H1 (cell line): ENCODE results near the gene SETX. TPM values are rescaled to one million over a fixed set of nuclear protein-coding genes. Genes with fewer than 3 reads are reported as not detected.

Source experiments
- CBX5 ChIP-seq: fragments of 300-800, 300-1000 bp; sonication (generic); IDR thresholded peaks from 2 replicates; pipeline ENCODE4 v1.7.1; 2016; ENCODE audit warnings: antibody characterized with exemption, low read length, low read depth
- CHD1 ChIP-seq: IDR thresholded peaks from 2 replicates; pipeline ENCODE4 v1.6.1; 2012; ENCODE audit warnings: low read depth, low read length, improper control_type of control experiment
- CTBP2 ChIP-seq: IDR thresholded peaks from 2 replicates; pipeline ENCODE4 v1.7.0; 2011; ENCODE audit warnings: borderline replicate concordance, mild to moderate bottlenecking, moderate library complexity, mixed read lengths, low read length; ENCODE audit not compliant: insufficient read depth, insufficient read length
- E2F6 ChIP-seq: IDR thresholded peaks from 2 replicates; pipeline ENCODE4 v1.6.1; 2012; ENCODE audit warnings: inconsistent platforms
- JUND ChIP-seq: IDR thresholded peaks from 2 replicates; pipeline ENCODE4 v1.6.1; 2011; ENCODE audit warnings: mild to moderate bottlenecking, improper control_type of control experiment, low read length
- SIRT6 ChIP-seq: IDR thresholded peaks from one replicate; pipeline ENCODE4 v1.7.1; 2012; ENCODE audit warnings: low read length, inconsistent platforms
- USF2 ChIP-seq: IDR thresholded peaks from 2 replicates; pipeline ENCODE4 v1.6.1; 2011; ENCODE audit warnings: low read length, improper control_type of control experiment
- polyA plus RNA-seq, 7 experiments: library from polyadenylated mRNA; depleted of rRNA in 3 of 7; stranded (reverse) in 5 of 7; unstranded in 2 of 7; fragments of >200 nt in 5 of 7; fragments of 200-250 nt in 2 of 7; gene quantifications; 1 replicate in 5 of 7; 2 replicates in 1 of 7; 4 replicates in 1 of 7; pipeline versions ENCODE4 v1.2.1 to v1.2.3, GENCODE V29; 2011 to 2013; ENCODE audit warnings: missing spikeins in 2 of 7, mixed read lengths in 2 of 7
- total RNA-seq: library from RNA; stranded (reverse); fragmentation: NEBNext Ultra II Directional; extraction: Animal tissue kit (Norgen Biotek cat#: 25700); gene quantifications from 2 replicates; pipeline ENCODE4 v1.2.1, GENCODE V29; 2021
- TF ChIP-seq, protein P1 (sequence below): fragments of 300-600 bp; sonication (generic); IDR thresholded peaks from 2 replicates; pipeline ENCODE4 v1.7.1; 2012; ENCODE audit warnings: low read length, moderate library complexity, mild to moderate bottlenecking, inconsistent platforms; ENCODE audit not compliant: insufficient replicate concordance

The SETX gene
- total and polyA plus RNA-seq, 2 of the 8 experiments (the other 6 are each of a cell fraction or from before 2014, with no cell fraction given) = 15.1 to 37.9 TPM

DNA sequence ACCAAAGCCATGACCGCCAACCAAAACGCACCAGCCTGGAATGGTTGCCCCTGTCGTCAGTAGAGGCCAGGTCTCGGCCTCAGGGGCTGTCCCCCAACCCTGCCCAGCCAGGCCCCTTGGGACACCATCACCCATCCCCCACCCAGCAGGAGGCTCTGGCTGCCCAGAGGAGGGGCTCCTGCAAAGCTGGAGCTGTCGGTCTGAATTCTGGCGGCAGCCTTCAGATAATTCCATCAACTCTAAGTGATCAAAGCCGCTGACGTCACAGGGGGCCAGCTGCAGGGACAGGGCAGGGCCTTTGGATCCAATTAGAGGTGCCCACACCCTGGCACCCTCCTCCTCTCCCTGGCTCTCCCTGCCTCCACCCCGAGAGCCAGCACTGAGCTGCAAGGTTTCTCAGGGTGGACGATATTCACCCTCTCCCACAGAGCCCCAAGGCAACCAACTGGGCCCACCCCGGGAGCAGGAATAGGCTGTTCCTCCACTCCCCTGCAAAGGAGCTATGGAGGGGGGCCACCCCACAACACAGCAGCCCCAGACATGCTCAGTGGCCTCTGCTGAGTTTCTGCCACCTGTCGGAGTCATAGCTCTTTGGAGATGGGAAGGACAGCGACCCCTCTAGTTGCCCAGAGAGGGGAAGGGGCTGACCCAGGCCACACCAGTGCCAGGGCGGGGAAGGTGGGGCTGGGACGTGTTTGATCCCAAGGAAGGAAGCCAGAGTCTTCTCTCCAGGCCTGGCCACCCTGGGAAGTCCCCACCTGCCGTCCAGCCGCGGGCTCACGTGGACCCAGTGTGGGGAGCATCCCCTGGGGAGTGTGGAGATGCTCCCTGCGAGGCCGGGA is 114.6 kb downstream of the SETX start (continued):
- TF ChIP-seq, protein P1, sequence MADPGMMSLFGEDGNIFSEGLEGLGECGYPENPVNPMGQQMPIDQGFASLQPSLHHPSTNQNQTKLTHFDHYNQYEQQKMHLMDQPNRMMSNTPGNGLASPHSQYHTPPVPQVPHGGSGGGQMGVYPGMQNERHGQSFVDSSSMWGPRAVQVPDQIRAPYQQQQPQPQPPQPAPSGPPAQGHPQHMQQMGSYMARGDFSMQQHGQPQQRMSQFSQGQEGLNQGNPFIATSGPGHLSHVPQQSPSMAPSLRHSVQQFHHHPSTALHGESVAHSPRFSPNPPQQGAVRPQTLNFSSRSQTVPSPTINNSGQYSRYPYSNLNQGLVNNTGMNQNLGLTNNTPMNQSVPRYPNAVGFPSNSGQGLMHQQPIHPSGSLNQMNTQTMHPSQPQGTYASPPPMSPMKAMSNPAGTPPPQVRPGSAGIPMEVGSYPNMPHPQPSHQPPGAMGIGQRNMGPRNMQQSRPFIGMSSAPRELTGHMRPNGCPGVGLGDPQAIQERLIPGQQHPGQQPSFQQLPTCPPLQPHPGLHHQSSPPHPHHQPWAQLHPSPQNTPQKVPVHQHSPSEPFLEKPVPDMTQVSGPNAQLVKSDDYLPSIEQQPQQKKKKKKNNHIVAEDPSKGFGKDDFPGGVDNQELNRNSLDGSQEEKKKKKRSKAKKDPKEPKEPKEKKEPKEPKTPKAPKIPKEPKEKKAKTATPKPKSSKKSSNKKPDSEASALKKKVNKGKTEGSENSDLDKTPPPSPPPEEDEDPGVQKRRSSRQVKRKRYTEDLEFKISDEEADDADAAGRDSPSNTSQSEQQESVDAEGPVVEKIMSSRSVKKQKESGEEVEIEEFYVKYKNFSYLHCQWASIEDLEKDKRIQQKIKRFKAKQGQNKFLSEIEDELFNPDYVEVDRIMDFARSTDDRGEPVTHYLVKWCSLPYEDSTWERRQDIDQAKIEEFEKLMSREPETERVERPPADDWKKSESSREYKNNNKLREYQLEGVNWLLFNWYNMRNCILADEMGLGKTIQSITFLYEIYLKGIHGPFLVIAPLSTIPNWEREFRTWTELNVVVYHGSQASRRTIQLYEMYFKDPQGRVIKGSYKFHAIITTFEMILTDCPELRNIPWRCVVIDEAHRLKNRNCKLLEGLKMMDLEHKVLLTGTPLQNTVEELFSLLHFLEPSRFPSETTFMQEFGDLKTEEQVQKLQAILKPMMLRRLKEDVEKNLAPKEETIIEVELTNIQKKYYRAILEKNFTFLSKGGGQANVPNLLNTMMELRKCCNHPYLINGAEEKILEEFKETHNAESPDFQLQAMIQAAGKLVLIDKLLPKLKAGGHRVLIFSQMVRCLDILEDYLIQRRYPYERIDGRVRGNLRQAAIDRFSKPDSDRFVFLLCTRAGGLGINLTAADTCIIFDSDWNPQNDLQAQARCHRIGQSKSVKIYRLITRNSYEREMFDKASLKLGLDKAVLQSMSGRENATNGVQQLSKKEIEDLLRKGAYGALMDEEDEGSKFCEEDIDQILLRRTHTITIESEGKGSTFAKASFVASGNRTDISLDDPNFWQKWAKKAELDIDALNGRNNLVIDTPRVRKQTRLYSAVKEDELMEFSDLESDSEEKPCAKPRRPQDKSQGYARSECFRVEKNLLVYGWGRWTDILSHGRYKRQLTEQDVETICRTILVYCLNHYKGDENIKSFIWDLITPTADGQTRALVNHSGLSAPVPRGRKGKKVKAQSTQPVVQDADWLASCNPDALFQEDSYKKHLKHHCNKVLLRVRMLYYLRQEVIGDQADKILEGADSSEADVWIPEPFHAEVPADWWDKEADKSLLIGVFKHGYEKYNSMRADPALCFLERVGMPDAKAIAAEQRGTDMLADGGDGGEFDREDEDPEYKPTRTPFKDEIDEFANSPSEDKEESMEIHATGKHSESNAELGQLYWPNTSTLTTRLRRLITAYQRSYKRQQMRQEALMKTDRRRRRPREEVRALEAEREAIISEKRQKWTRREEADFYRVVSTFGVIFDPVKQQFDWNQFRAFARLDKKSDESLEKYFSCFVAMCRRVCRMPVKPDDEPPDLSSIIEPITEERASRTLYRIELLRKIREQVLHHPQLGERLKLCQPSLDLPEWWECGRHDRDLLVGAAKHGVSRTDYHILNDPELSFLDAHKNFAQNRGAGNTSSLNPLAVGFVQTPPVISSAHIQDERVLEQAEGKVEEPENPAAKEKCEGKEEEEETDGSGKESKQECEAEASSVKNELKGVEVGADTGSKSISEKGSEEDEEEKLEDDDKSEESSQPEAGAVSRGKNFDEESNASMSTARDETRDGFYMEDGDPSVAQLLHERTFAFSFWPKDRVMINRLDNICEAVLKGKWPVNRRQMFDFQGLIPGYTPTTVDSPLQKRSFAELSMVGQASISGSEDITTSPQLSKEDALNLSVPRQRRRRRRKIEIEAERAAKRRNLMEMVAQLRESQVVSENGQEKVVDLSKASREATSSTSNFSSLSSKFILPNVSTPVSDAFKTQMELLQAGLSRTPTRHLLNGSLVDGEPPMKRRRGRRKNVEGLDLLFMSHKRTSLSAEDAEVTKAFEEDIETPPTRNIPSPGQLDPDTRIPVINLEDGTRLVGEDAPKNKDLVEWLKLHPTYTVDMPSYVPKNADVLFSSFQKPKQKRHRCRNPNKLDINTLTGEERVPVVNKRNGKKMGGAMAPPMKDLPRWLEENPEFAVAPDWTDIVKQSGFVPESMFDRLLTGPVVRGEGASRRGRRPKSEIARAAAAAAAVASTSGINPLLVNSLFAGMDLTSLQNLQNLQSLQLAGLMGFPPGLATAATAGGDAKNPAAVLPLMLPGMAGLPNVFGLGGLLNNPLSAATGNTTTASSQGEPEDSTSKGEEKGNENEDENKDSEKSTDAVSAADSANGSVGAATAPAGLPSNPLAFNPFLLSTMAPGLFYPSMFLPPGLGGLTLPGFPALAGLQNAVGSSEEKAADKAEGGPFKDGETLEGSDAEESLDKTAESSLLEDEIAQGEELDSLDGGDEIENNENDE = no peak
- TF ChIP-seq E2F6 = no peak
- TF ChIP-seq CBX5 = no peak
- no peak for TF ChIP-seq SIRT6
- TF ChIP-seq CHD1 = no peak
- no peak for TF ChIP-seq JUND
- no peak for TF ChIP-seq USF2
- no peak for TF ChIP-seq CTBP2
